Coronary artery (tissue), 2 donors: ENCODE results near the gene PRMT7.

Source experiments
- DNase-seq: peaks from one replicate; pipeline ENCODE4 v3.0.0-alpha.2; 2017; ENCODE audit warnings: low spot score
- H3K27ac ChIP-seq, 2 donors: fragments of 200-600 bp; sonication (generic); one replicate each; pipeline ENCODE4 v1.5.1; 2016 to 2019
- H3K4me3 ChIP-seq: fragments of 200-600 bp; sonication (generic); 2 replicates; pipeline ENCODE4 v1.5.1; 2016; ENCODE audit warnings: mild to moderate bottlenecking, moderate library complexity
- CTCF ChIP-seq: fragments of 200-600 bp; sonication (generic); IDR thresholded peaks from one replicate; pipeline ENCODE4 v1.5.1; 2019; ENCODE audit warnings: antibody characterized with exemption

The PRMT7 gene

GRCh38 chr16:68310437-68310773, 414 bp upstream of the PRMT7 start:
- H3K27ac ChIP-seq = peak overlapping the region; percentile 2 to 88
- peak overlapping the region; percentile 91 for H3K4me3 ChIP-seq
- DNase-seq = no peak
- TF ChIP-seq CTCF = no peak

- Histone ChIP-seq H3K27ac (no peak overlapping the region), H3K4me3 (no peak overlapping the region)
- DNase-seq = no peak
- no peak for TF ChIP-seq CTCF
Observed at GRCh38 chr16:68313116-68313515, 2.3 kb downstream of the PRMT7 start.

- no peak for TF ChIP-seq CTCF
- no peak overlapping the region for H3K4me3 ChIP-seq
- no peak for DNase-seq
- H3K27ac ChIP-seq = no peak overlapping the region
Observed at GRCh38 chr16:68319185-68319908, 8.5 kb downstream of the PRMT7 start.

- Histone ChIP-seq H3K27ac (no peak overlapping the region), H3K4me3 (no peak overlapping the region)
- DNase-seq = no peak
- no peak for TF ChIP-seq CTCF
Observed at GRCh38 chr16:68324336-68324735, 13.5 kb downstream of the PRMT7 start.

- no peak for TF ChIP-seq CTCF
- DNase-seq = peak; percentile 64
- Histone ChIP-seq H3K27ac (no peak overlapping the region), H3K4me3 (no peak overlapping the region)
Observed at GRCh38 chr16:68324780-68325357, 14.1 kb downstream of the PRMT7 start.

GRCh38 chr16:68328151-68328859, 17.5 kb downstream of the PRMT7 start:
- no peak overlapping the region for H3K4me3 ChIP-seq
- H3K27ac ChIP-seq = no peak overlapping the region
- peak; percentile 84 for TF ChIP-seq CTCF
- peak; percentile 80 for DNase-seq
